WTC11 (cell line): ENCODE measurements around the gene EYA2.

Experiments
- CREB1 ChIP-seq: sonication (generic); formaldehyde crosslinking; IDR thresholded peaks from 2 replicates; pipeline ENCODE4 v1.8.0; 2023; ENCODE audit warnings: mild to moderate bottlenecking, missing genetic modification reagents
- ETV6 ChIP-seq: sonication (generic); formaldehyde crosslinking; IDR thresholded peaks from 2 replicates; pipeline ENCODE4 v1.8.1; 2022; ENCODE audit warnings: mild to moderate bottlenecking, missing genetic modification reagents
- IRF2 ChIP-seq: sonication (generic); formaldehyde crosslinking; IDR thresholded peaks from 2 replicates; pipeline ENCODE4 v1.8.0; 2022; ENCODE audit warnings: low read depth, missing genetic modification reagents, borderline replicate concordance
- NR3C1 ChIP-seq: sonication (generic); formaldehyde crosslinking; conservative IDR thresholded peaks from 2 replicates; pipeline ENCODE4 v1.8.1; 2023; ENCODE audit warnings: low read depth, mild to moderate bottlenecking, missing genetic modification reagents
- RELA ChIP-seq: sonication (generic); formaldehyde crosslinking; IDR thresholded peaks from 2 replicates; pipeline ENCODE4 v1.8.1; 2022; ENCODE audit warnings: missing genetic modification reagents, mild to moderate bottlenecking, borderline replicate concordance
- SMAD3 ChIP-seq: sonication (generic); formaldehyde crosslinking; IDR thresholded peaks from 2 replicates; pipeline ENCODE4 v1.8.0; 2022; ENCODE audit warnings: missing genetic modification reagents, mild to moderate bottlenecking, borderline replicate concordance
- ZNF138 ChIP-seq: sonication (generic); formaldehyde crosslinking; conservative IDR thresholded peaks from 2 replicates; pipeline ENCODE4 v1.8.1; 2022; ENCODE audit warnings: mild to moderate bottlenecking, moderate library complexity, missing genetic modification reagents
- ZNF263 ChIP-seq: sonication (generic); formaldehyde crosslinking; IDR thresholded peaks from 2 replicates; pipeline ENCODE4 v1.8.1; 2022; ENCODE audit warnings: low read depth, mild to moderate bottlenecking, moderate library complexity, missing genetic modification reagents
- TF ChIP-seq, protein P1 (sequence below): fragments of 200-600 bp; IDR thresholded peaks from 2 replicates; pipeline ENCODE4 v1.8.0; 2022; ENCODE audit warnings: antibody characterized with exemption
- TF ChIP-seq, protein P2 (sequence below): sonication (generic); formaldehyde crosslinking; IDR thresholded peaks from 2 replicates; pipeline ENCODE4 v1.8.0; 2022; ENCODE audit warnings: mild to moderate bottlenecking, missing genetic modification reagents
- TF ChIP-seq, protein P3 (sequence below): sonication (generic); formaldehyde crosslinking; IDR thresholded peaks from 2 replicates; pipeline ENCODE4 v1.8.1; 2022; ENCODE audit warnings: low read depth, mild to moderate bottlenecking, moderate library complexity, missing genetic modification reagents, borderline replicate concordance
- TF ChIP-seq, protein P4 (sequence below): fragments of 250-450 bp; sonication (Bioruptor Pico); IDR thresholded peaks from 2 replicates; pipeline ENCODE4 v2.1.2; 2022; ENCODE audit warnings: mild to moderate bottlenecking, moderate library complexity
- TF ChIP-seq, protein P5 (sequence below): sonication (generic); formaldehyde crosslinking; IDR thresholded peaks from 2 replicates; pipeline ENCODE4 v1.8.1; 2022; ENCODE audit warnings: low read depth, missing genetic modification reagents, borderline replicate concordance

DNA sequence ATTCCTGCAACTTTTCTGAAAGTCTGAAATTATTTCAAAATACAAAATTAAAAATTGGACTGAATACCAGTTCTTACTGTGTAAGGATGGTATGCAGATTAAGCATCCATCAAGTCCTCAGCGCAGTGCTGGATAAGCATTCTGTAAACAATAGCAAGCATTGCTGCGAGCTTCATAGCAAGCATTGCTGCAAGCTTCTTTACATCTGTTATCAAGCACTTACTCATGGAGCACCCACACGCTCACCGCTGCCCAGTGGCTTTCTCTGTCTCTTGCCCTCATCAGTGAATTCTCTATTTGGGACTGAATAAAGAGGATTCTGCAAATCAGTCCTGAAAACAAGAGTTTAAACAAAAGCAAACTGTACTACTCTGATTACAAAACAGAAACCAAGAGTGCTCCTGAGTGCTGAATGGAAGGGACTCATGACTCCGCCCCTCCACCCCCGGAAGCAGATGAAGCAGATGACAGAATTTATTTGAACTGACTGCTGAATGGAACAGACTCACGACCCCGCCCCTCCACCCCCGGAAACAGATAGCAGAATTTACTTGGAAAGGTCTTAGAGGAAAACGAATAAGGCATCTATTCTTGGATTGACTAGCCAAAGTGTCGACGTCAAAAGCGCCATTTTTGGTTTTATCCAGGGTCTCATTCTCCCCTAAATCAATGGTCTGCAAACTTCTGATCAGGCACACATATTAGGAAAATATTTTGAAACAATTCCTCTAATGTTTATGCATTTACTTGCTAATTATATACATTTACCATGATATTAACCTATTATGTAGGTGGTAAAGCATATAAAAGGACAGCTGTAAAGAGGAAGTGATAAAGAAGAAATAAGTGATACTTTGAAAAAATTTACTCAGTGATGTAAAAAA, 22.1 kb upstream of the EYA2 start:
- TF ChIP-seq, protein P1, sequence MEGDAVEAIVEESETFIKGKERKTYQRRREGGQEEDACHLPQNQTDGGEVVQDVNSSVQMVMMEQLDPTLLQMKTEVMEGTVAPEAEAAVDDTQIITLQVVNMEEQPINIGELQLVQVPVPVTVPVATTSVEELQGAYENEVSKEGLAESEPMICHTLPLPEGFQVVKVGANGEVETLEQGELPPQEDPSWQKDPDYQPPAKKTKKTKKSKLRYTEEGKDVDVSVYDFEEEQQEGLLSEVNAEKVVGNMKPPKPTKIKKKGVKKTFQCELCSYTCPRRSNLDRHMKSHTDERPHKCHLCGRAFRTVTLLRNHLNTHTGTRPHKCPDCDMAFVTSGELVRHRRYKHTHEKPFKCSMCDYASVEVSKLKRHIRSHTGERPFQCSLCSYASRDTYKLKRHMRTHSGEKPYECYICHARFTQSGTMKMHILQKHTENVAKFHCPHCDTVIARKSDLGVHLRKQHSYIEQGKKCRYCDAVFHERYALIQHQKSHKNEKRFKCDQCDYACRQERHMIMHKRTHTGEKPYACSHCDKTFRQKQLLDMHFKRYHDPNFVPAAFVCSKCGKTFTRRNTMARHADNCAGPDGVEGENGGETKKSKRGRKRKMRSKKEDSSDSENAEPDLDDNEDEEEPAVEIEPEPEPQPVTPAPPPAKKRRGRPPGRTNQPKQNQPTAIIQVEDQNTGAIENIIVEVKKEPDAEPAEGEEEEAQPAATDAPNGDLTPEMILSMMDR: no peak
- TF ChIP-seq ZNF263 (CRISPR knock-in tag) (no peak), NR3C1 (CRISPR knock-in tag) (no peak), ZNF138 (no peak), IRF2 (CRISPR knock-in tag) (no peak), ETV6 (CRISPR knock-in tag) (no peak), RELA (no peak), CREB1 (no peak), SMAD3 (CRISPR knock-in tag) (no peak)
- TF ChIP-seq, protein P2, sequence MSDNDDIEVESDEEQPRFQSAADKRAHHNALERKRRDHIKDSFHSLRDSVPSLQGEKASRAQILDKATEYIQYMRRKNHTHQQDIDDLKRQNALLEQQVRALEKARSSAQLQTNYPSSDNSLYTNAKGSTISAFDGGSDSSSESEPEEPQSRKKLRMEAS: no peak
- TF ChIP-seq, protein P3, sequence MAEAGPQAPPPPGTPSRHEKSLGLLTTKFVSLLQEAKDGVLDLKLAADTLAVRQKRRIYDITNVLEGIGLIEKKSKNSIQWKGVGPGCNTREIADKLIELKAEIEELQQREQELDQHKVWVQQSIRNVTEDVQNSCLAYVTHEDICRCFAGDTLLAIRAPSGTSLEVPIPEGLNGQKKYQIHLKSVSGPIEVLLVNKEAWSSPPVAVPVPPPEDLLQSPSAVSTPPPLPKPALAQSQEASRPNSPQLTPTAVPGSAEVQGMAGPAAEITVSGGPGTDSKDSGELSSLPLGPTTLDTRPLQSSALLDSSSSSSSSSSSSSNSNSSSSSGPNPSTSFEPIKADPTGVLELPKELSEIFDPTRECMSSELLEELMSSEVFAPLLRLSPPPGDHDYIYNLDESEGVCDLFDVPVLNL: no peak
- TF ChIP-seq, protein P4, sequence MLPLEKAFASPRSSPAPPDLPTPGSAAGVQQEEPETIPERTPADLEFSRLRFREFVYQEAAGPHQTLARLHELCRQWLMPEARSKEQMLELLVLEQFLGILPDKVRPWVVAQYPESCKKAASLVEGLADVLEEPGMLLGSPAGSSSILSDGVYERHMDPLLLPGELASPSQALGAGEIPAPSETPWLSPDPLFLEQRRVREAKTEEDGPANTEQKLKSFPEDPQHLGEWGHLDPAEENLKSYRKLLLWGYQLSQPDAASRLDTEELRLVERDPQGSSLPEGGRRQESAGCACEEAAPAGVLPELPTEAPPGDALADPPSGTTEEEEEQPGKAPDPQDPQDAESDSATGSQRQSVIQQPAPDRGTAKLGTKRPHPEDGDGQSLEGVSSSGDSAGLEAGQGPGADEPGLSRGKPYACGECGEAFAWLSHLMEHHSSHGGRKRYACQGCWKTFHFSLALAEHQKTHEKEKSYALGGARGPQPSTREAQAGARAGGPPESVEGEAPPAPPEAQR (CRISPR knock-in tag): no peak
- TF ChIP-seq, protein P5, sequence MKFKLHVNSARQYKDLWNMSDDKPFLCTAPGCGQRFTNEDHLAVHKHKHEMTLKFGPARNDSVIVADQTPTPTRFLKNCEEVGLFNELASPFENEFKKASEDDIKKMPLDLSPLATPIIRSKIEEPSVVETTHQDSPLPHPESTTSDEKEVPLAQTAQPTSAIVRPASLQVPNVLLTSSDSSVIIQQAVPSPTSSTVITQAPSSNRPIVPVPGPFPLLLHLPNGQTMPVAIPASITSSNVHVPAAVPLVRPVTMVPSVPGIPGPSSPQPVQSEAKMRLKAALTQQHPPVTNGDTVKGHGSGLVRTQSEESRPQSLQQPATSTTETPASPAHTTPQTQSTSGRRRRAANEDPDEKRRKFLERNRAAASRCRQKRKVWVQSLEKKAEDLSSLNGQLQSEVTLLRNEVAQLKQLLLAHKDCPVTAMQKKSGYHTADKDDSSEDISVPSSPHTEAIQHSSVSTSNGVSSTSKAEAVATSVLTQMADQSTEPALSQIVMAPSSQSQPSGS (CRISPR knock-in tag): no peak
